B cell (primary cell): Measurements from ENCODE around the gene VHLL. TPM values are rescaled to one million over a fixed set of nuclear protein-coding genes. Genes with fewer than 3 reads are reported as not detected.

Source experiments
- ATAC-seq: fragments of 200-7000 bp; cut with Tn5 transposase; one replicate; pipeline ENCODE4 v1.10.0; 2021; ENCODE audit warnings: low read depth, mild to moderate bottlenecking, moderate number of reproducible peaks, moderate library complexity
- CTCF ChIA-PET: fragments of 350-600 bp; sonication (Branson Sonifier 250); formaldehyde crosslinking; loops from one replicate; lab custom pipeline; 2021; ENCODE audit warnings: antibody characterized with exemption, inconsistent platforms; lab: Charles Lee
- POLR2A ChIA-PET: fragments of 350-600 bp; sonication (Branson Sonifier 250); formaldehyde crosslinking; loops from one replicate; lab custom pipeline; 2021; ENCODE audit warnings: antibody characterized with exemption; lab: Charles Lee
- DNase-seq: peaks from one replicate; pipeline ENCODE4 v3.0.0; 2013
- H2AFZ ChIP-seq: 2 replicates; pipeline ENCODE4 v1.6.1; 2012; ENCODE audit warnings: mild to moderate bottlenecking, low read depth, low read length; ENCODE audit not compliant: insufficient read depth, poor library complexity, severe bottlenecking
- H3K27ac ChIP-seq, 2 donors: 1 replicate in 1 of 2; 2 replicates in 1 of 2; pipeline ENCODE4 v1.5.1; 2012 to 2013; ENCODE audit warnings: low read length in 2 of 2, mild to moderate bottlenecking in 2 of 2, moderate library complexity in 1 of 2
- H3K27me3 ChIP-seq, 4 experiments: fragments of 200-600 bp in 1 of 4; sonication (generic) in 1 of 4; replicated peaks in 1 of 4; 1 replicate in 2 of 4; 2 replicates in 2 of 4; pipeline versions ENCODE4 v1.6.1 to v1.7.0; 2013 to 2016; ENCODE audit warnings: low read length in 3 of 4, mild to moderate bottlenecking in 2 of 4, mixed read lengths in 1 of 4, moderate library complexity in 1 of 4; ENCODE audit not compliant: insufficient read depth in 4 of 4, control insufficient read depth in 3 of 4; ENCODE audit errors: control extremely low read depth in 1 of 4
- H3K36me3 ChIP-seq, 2 experiments: replicated peaks in 1 of 2; 1 replicate in 1 of 2; 2 replicates in 1 of 2; pipeline versions ENCODE4 v1.6.1 to v1.7.1; 2013; ENCODE audit warnings: low read length in 1 of 2; ENCODE audit not compliant: insufficient read depth in 2 of 2, control insufficient read depth in 1 of 2; ENCODE audit errors: control extremely low read depth in 1 of 2, extremely low read depth in 1 of 2
- H3K4me1 ChIP-seq, 2 donors: fragments of 200-600 bp in 1 of 2; sonication (generic) in 1 of 2; 1 replicate in 1 of 2; 2 replicates in 1 of 2; pipeline versions ENCODE4 v1.5.1 to v1.6.1; 2013 to 2017; ENCODE audit warnings: low read length in 2 of 2; ENCODE audit not compliant: control insufficient read depth in 2 of 2, insufficient read depth in 2 of 2
- H3K4me2 ChIP-seq: replicated peaks from 2 replicates; pipeline ENCODE3; 2012; ENCODE audit warnings: mild to moderate bottlenecking, low read depth, low read length; ENCODE audit not compliant: poor library complexity, severe bottlenecking
- H3K4me3 ChIP-seq, 5 experiments: fragments of 200-600 bp in 1 of 5; sonication (generic) in 1 of 5; 1 replicate in 3 of 5; 2 replicates in 2 of 5; pipeline versions ENCODE4 v1.5.1 to v1.7.0; 2011 to 2016; ENCODE audit warnings: low read length in 4 of 5, mild to moderate bottlenecking in 4 of 5, low read depth in 2 of 5, control low read depth in 1 of 5, moderate library complexity in 1 of 5; ENCODE audit not compliant: insufficient read depth in 1 of 5; ENCODE audit errors: control extremely low read depth in 1 of 5, extremely low read depth in 1 of 5
- H3K79me2 ChIP-seq: fragments of 200-600 bp; sonication (generic); one replicate; pipeline ENCODE4 v1.6.0; 2016; ENCODE audit warnings: low read length; ENCODE audit not compliant: control insufficient read depth, insufficient read depth
- H3K9ac ChIP-seq: fragments of 200-600 bp; sonication (generic); 2 replicates; pipeline ENCODE4 v1.6.1; 2017; ENCODE audit warnings: mild to moderate bottlenecking, low read length, moderate library complexity
- H3K9me3 ChIP-seq, 3 donors: one replicate each; pipeline versions ENCODE4 v1.6.1 to v1.7.1; 2013; ENCODE audit warnings: low read length in 2 of 3; ENCODE audit not compliant: control insufficient read depth in 2 of 3, insufficient read depth in 1 of 3; ENCODE audit errors: control extremely low read depth in 1 of 3
- H4K20me1 ChIP-seq: 2 replicates; pipeline ENCODE4 v1.6.0; 2012; ENCODE audit warnings: mild to moderate bottlenecking, low read length; ENCODE audit not compliant: insufficient read depth, control insufficient read depth, poor library complexity, severe bottlenecking
- H3K27ac Mint-ChIP-seq: one replicate; pipeline ENCODE4 v1.8.0; 2021; ENCODE audit warnings: mixed read lengths
- H3K27me3 Mint-ChIP-seq: one replicate; pipeline ENCODE4 v1.8.0; 2021; ENCODE audit warnings: mixed read lengths
- H3K4me1 Mint-ChIP-seq: one replicate; pipeline ENCODE4 v1.8.0; 2021; ENCODE audit warnings: mixed read lengths
- H3K4me3 Mint-ChIP-seq: one replicate; pipeline ENCODE4 v1.8.0; 2021; ENCODE audit warnings: mixed read lengths
- H3K9me3 Mint-ChIP-seq: one replicate; pipeline ENCODE4 v1.8.0; 2022; ENCODE audit warnings: mixed read lengths; ENCODE audit not compliant: insufficient read depth
- CTCF ChIP-seq: fragments of 200-600 bp; IDR thresholded peaks from one replicate; pipeline ENCODE4 v1.8.0; 2022; ENCODE audit warnings: antibody characterized with exemption, mild to moderate bottlenecking
- EZH2 ChIP-seq: IDR thresholded peaks from 2 replicates; pipeline ENCODE4 v1.6.1; 2012; ENCODE audit warnings: borderline replicate concordance, low read depth, mild to moderate bottlenecking, moderate library complexity, low read length; ENCODE audit not compliant: insufficient read depth, poor library complexity, severe bottlenecking
- WGBS: methylation state at CpG from one replicate; pipeline ENCODE4 v1.1.5; 2013; ENCODE audit warnings: missing lambda C conversion rate; ENCODE audit not compliant: insufficient coverage; 5-methylcytosine and 5-hydroxymethylcytosine counted together
- intact Hi-C: fragments of 100-400 bp; cut with micrococcal nuclease; formaldehyde crosslinking; loops from one replicate; pipeline ENCODE4 v1.10.0; 2022
- polyA plus RNA-seq: library from polyadenylated mRNA; depleted of rRNA; stranded (reverse); fragments of >200 nt; gene quantifications from 2 replicates; pipeline ENCODE4 v1.2.3, GENCODE V29; 2012
- total RNA-seq, 2 donors: library from RNA; stranded (reverse); fragments of 120-200 nt in 1 of 2; gene quantifications; 1 replicate in 1 of 2; 2 replicates in 1 of 2; pipeline versions ENCODE4 v1.2.3 to v1.2.4, GENCODE V29; 2013 to 2022

The VHLL gene
- total and polyA plus RNA-seq, 2 donors (not counting 1 experiment from before 2014, with no cell fraction given) = 0.36 TPM; not detected in 1

- Histone ChIP-seq H3K79me2 (peaks cover 34% of the 10 kb centered on the region), H4K20me1 (peaks cover 33% of the 10 kb centered on the region), H2AFZ (no peak overlapping the region), H3K9me3 (no peaks in the 10 kb centered on the region), H3K27ac (no peak overlapping the region), H3K4me2 (no peak overlapping the region), H3K9ac (no peak overlapping the region), H3K4me3 (no peak overlapping the region), H3K27me3 (no peaks in the 10 kb centered on the region), H3K36me3 (peaks cover 5 to 67% of the 10 kb centered on the region in 2 experiments), H3K4me1 (peaks cover 5 to 8% of the 10 kb centered on the region in 2 donors)
- H3K4me1 Mint-ChIP-seq = peaks cover 16% of the 10 kb centered on the region
- intact Hi-C loops = no loop called here
- CTCF ChIA-PET = no interaction called here
- ATAC-seq = no peak
- POLR2A ChIA-PET = no interaction called here
- DNase-seq = no peak
- H3K27ac Mint-ChIP-seq = no peak overlapping the region
- no peaks in the 10 kb centered on the region for H3K9me3 Mint-ChIP-seq
- no peaks in the 10 kb centered on the region for H3K27me3 Mint-ChIP-seq
- no peak for TF ChIP-seq CTCF
- no peak for TF ChIP-seq EZH2
- no peak overlapping the region for H3K4me3 Mint-ChIP-seq
Observed at GRCh38 chr1:156276532-156276931, 22.6 kb downstream of the VHLL start.

GRCh38 chr1:156270314-156270713 is 28.8 kb downstream of the VHLL start:
- intact Hi-C loops = no loop called here
- ChIA-PET POLR2A (no interaction called here), CTCF (interaction anchor here (1.4 kb wide), 2 partner anchors 10 to 12 kb away, joined by 3 to 5 read pairs; partner anchors contain the start of gene SMG5)
- H3K79me2 ChIP-seq = no peaks in the 10 kb centered on the region
- H3K9me3 ChIP-seq = no peaks in the 10 kb centered on the region
- no peaks in the 10 kb centered on the region for H3K9me3 Mint-ChIP-seq
- H3K4me1 ChIP-seq = no peaks in the 10 kb centered on the region
- no peak overlapping the region for H3K27ac ChIP-seq
- H3K27me3 ChIP-seq = no peaks in the 10 kb centered on the region
- TF ChIP-seq EZH2 = no peak
- TF ChIP-seq CTCF = no peak
- H3K9ac ChIP-seq = no peak overlapping the region
- ATAC-seq = no peak
- H3K36me3 ChIP-seq = peaks cover 30 to 85% of the 10 kb centered on the region in 2 experiments
- no peak overlapping the region for H3K4me3 Mint-ChIP-seq
- DNase-seq = no peak
- no peak overlapping the region for H3K27ac Mint-ChIP-seq
- no peak overlapping the region for H3K4me2 ChIP-seq
- H3K4me3 ChIP-seq = no peak overlapping the region
- H4K20me1 ChIP-seq = peaks cover 9% of the 10 kb centered on the region
- H2AFZ ChIP-seq = no peak overlapping the region
- no peaks in the 10 kb centered on the region for H3K27me3 Mint-ChIP-seq
- no peaks in the 10 kb centered on the region for H3K4me1 Mint-ChIP-seq
- WGBS = 100% methylated on average over 2 of the region's 3 CpGs
